CD14-positive monocyte (primary cell): ENCODE results near the gene TRAF3. TPM values are rescaled to one million over a fixed set of nuclear protein-coding genes. Genes with fewer than 3 reads are reported as not detected.
A peak's percentile ranks its signal among the peaks of the same experiment; 100 is the strongest.

Experiments
- DNase-seq, 3 donors: peaks; one replicate each; pipeline ENCODE4 v3.0.0-alpha.2; 2011 to 2022
- H2AFZ ChIP-seq: 2 replicates; pipeline ENCODE4 v1.6.0; 2012; ENCODE audit warnings: mild to moderate bottlenecking, low read depth, low read length, inconsistent platforms; ENCODE audit not compliant: insufficient read depth, poor library complexity, severe bottlenecking
- H3K27ac ChIP-seq, 2 donors: 1 replicate in 1 of 2; 2 replicates in 1 of 2; pipeline ENCODE4 v1.5.1; 2012 to 2013; ENCODE audit warnings: low read length in 2 of 2, control low read depth in 1 of 2, inconsistent platforms in 1 of 2, low read depth in 1 of 2, mild to moderate bottlenecking in 1 of 2
- H3K27me3 ChIP-seq, 2 donors: one replicate each; pipeline versions ENCODE4 v1.6.0 to v1.6.1; 2011 to 2013; ENCODE audit warnings: low read length in 2 of 2; ENCODE audit not compliant: control insufficient read depth in 2 of 2, insufficient read depth in 2 of 2
- H3K36me3 ChIP-seq, 2 donors: replicated peaks in 1 of 2; 1 replicate in 1 of 2; 2 replicates in 1 of 2; pipeline versions ENCODE4 v1.5.1 to v1.6.1; 2012 to 2013; ENCODE audit warnings: low read length in 2 of 2, control low read depth in 1 of 2, inconsistent platforms in 1 of 2, mild to moderate bottlenecking in 1 of 2; ENCODE audit not compliant: insufficient read depth in 2 of 2, control insufficient read depth in 1 of 2
- H3K4me1 ChIP-seq, 2 donors: 1 replicate in 1 of 2; 2 replicates in 1 of 2; pipeline versions ENCODE4 v1.5.1 to v1.6.1; 2012 to 2013; ENCODE audit warnings: low read length in 2 of 2, control low read depth in 1 of 2, inconsistent platforms in 1 of 2, mild to moderate bottlenecking in 1 of 2, moderate library complexity in 1 of 2; ENCODE audit not compliant: insufficient read depth in 2 of 2, control insufficient read depth in 1 of 2
- H3K4me2 ChIP-seq: replicated peaks from 2 replicates; pipeline ENCODE3; 2012; ENCODE audit warnings: low read length, moderate library complexity, mild to moderate bottlenecking; ENCODE audit not compliant: poor library complexity, severe bottlenecking; ENCODE audit errors: extremely low read depth
- H3K4me3 ChIP-seq, 3 experiments: fragments of 200-600 bp in 1 of 3; sonication (generic) in 1 of 3; replicated peaks in 1 of 3; 1 replicate in 2 of 3; 2 replicates in 1 of 3; pipeline ENCODE4 v1.5.1; 2011 to 2013; ENCODE audit warnings: low read length in 3 of 3, mild to moderate bottlenecking in 3 of 3, control low read depth in 2 of 3, low read depth in 2 of 3, inconsistent platforms in 1 of 3, moderate library complexity in 1 of 3
- H3K79me2 ChIP-seq: 2 replicates; pipeline ENCODE4 v1.6.0; 2012; ENCODE audit warnings: mild to moderate bottlenecking, control low read depth, inconsistent platforms, low read length, moderate library complexity; ENCODE audit not compliant: insufficient read depth
- H3K9ac ChIP-seq: 2 replicates; pipeline ENCODE4 v1.6.0; 2017; ENCODE audit warnings: low read length, mild to moderate bottlenecking; ENCODE audit not compliant: insufficient read depth, poor library complexity, severe bottlenecking
- H3K9me3 ChIP-seq, 2 donors: replicated peaks in 1 of 2; 1 replicate in 1 of 2; 2 replicates in 1 of 2; pipeline versions ENCODE4 v1.5.1 to v1.6.1; 2012 to 2013; ENCODE audit warnings: low read length in 2 of 2, control low read depth in 1 of 2; ENCODE audit not compliant: control insufficient read depth in 1 of 2, insufficient read depth in 1 of 2
- H4K20me1 ChIP-seq: 2 replicates; pipeline ENCODE4 v1.6.0; 2012; ENCODE audit warnings: mild to moderate bottlenecking, low read length, control low read depth, moderate library complexity; ENCODE audit not compliant: insufficient read depth
- H3K27ac Mint-ChIP-seq, 7 donors: one replicate each; pipeline ENCODE4 v1.8.0; 2020; ENCODE audit warnings: mild to moderate bottlenecking in 7 of 7, mixed read lengths in 7 of 7, moderate library complexity in 6 of 7, inconsistent platforms in 2 of 7
- H3K27me3 Mint-ChIP-seq, 3 donors: one replicate each; pipeline ENCODE4 v1.8.0; 2021 to 2022; ENCODE audit warnings: low read depth in 3 of 3, mild to moderate bottlenecking in 3 of 3, mixed read lengths in 3 of 3, moderate library complexity in 3 of 3, inconsistent platforms in 1 of 3
- H3K36me3 Mint-ChIP-seq, 2 donors: one replicate each; pipeline ENCODE4 v1.8.0; 2020; ENCODE audit warnings: mixed read lengths in 2 of 2, inconsistent platforms in 1 of 2, mild to moderate bottlenecking in 1 of 2
- H3K4me1 Mint-ChIP-seq: one replicate; pipeline ENCODE4 v1.8.0; 2020; ENCODE audit warnings: mild to moderate bottlenecking, mixed read lengths
- H3K4me3 Mint-ChIP-seq, 2 donors: one replicate each; pipeline ENCODE4 v1.8.0; 2020; ENCODE audit warnings: mild to moderate bottlenecking in 2 of 2, mixed read lengths in 2 of 2, moderate library complexity in 1 of 2
- H3K9me3 Mint-ChIP-seq, 7 donors: one replicate each; pipeline ENCODE4 v1.8.0; 2020 to 2022; ENCODE audit warnings: mixed read lengths in 7 of 7, mild to moderate bottlenecking in 6 of 7, moderate library complexity in 6 of 7, inconsistent platforms in 2 of 7
- WGBS: methylation state at CpG from one replicate; pipeline ENCODE4 v1.1.5; 2013; ENCODE audit warnings: missing lambda C conversion rate; ENCODE audit not compliant: insufficient coverage; 5-methylcytosine and 5-hydroxymethylcytosine counted together
- intact Hi-C, 2 donors: fragments of 100-400 bp; cut with micrococcal nuclease; formaldehyde crosslinking; loops; one replicate each; pipeline versions ENCODE4 v1.15.0 to v1.15.1; 2023
- polyA plus RNA-seq, 3 donors: library from polyadenylated mRNA; depleted of rRNA in 1 of 3; unstranded in 2 of 3; stranded (reverse) in 1 of 3; fragments of 300-500 nt in 2 of 3; fragments of >200 nt in 1 of 3; fragmentation: Illumina TruSeq in 2 of 3; gene quantifications; 1 replicate in 2 of 3; 2 replicates in 1 of 3; pipeline ENCODE4 v1.2.3, GENCODE V29; 2012 to 2021
- TF ChIP-seq, protein P1 (sequence below): fragments of 200-600 bp; IDR thresholded peaks from one replicate; pipeline ENCODE4 v1.8.0; 2022; ENCODE audit warnings: antibody characterized with exemption, mild to moderate bottlenecking

TRAF3 gene
- polyA plus RNA-seq, 3 donors, result 12.0 to 37.6 (median 17.3) TPM

DNA sequence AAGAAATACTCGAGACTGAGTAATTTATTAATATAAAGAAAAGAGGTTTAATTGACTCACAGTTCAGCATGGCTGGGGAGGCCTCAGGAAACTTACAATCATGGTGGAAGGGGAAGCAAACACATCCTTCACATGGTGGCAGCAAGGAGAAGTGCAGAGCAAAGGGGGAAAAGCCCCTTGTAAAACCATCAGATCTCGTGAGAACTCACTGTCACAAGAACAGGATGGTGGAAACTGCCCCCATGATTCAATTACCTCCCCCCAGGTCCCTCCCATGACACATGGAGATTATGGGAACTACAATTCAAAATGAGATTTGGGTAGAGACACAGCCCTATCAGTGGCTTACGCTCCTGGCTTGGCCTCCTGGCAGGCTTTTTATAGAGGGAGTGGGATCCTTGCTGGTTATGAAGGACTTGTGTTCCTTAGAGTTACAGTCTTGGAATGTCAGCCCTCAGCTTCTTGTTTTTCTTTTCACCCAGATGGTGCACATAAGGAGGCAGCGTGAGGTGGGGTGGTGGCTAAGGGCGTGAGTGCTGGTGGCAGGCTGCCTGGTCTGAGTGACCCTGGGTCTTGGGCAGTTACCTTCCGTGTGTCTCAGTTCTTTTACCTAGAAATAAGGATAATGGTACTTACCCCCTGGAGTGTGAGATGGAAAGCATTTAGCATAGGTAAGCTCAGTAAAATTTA is 25.7 kb downstream of the TRAF3 start:
- Histone ChIP-seq H3K4me3 (no peak overlapping the region), H3K4me1 (peaks cover 0 to 7% of the 10 kb centered on the region in 2 donors), H4K20me1 (peaks cover 99% of the 10 kb centered on the region), H3K27me3 (no peaks in the 10 kb centered on the region), H3K9ac (no peak overlapping the region), H3K4me2 (no peak overlapping the region), H3K36me3 (peaks cover 11 to 25% of the 10 kb centered on the region in 2 donors), H2AFZ (no peak overlapping the region), H3K79me2 (peaks cover 87% of the 10 kb centered on the region), H3K9me3 (no peaks in the 10 kb centered on the region), H3K27ac (no peak overlapping the region)
- Mint-ChIP-seq H3K4me3 (no peak overlapping the region), H3K36me3 (peaks cover 15 to 20% of the 10 kb centered on the region in 2 donors), H3K4me1 (peaks cover 35% of the 10 kb centered on the region), H3K9me3 (no peaks in the 10 kb centered on the region), H3K27ac (peak overlapping the region in 3 of 7 donors; percentile 26 to 48 (median 46)), H3K27me3 (peaks cover 0 to 3% (median 0%) of the 10 kb centered on the region in 3 donors)
- WGBS, result 88% methylated on average over 3 of the region's 6 CpGs
- DNase-seq, result peak in 1 of 3 donors; percentile 63
- TF ChIP-seq, protein P1, sequence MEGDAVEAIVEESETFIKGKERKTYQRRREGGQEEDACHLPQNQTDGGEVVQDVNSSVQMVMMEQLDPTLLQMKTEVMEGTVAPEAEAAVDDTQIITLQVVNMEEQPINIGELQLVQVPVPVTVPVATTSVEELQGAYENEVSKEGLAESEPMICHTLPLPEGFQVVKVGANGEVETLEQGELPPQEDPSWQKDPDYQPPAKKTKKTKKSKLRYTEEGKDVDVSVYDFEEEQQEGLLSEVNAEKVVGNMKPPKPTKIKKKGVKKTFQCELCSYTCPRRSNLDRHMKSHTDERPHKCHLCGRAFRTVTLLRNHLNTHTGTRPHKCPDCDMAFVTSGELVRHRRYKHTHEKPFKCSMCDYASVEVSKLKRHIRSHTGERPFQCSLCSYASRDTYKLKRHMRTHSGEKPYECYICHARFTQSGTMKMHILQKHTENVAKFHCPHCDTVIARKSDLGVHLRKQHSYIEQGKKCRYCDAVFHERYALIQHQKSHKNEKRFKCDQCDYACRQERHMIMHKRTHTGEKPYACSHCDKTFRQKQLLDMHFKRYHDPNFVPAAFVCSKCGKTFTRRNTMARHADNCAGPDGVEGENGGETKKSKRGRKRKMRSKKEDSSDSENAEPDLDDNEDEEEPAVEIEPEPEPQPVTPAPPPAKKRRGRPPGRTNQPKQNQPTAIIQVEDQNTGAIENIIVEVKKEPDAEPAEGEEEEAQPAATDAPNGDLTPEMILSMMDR, result no peak
- intact Hi-C loops, result no loop called here

DNA sequence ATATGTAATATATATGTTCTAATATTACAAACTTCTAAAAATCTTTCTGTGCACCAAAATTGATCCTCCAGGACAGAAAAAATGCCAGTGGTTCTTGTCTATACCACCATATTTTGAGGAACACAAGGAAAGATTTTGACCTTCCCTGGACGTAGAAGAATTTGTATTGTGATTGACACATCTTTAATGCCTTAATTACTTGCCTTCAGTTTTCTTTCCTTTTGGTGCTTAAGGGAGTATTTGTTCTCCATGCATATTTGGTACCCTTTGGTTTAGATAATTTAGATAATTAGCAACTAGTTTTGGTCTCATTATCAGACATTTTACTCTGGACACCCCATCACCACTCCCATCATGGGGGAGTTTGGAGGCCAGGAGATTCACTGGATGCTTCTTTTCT is 27.6 kb downstream of the TRAF3 start:
- no peak for DNase-seq
- WGBS, result no CpG with 5 or more reads among the region's 1 CpG
- no peak overlapping the region for H3K9ac ChIP-seq
- peak overlapping the region in 2 of 7 donors; percentile 2 to 4 for H3K27ac Mint-ChIP-seq
- intact Hi-C loops, result loop anchor here in 1 of 2 donors (5.0 kb wide), 1 partner anchor 33 kb away; no protein-coding TSS in a partner anchor
- peaks cover 78% of the 10 kb centered on the region for H3K79me2 ChIP-seq
- H3K4me2 ChIP-seq, result no peak overlapping the region
- H3K4me1 ChIP-seq, result peaks cover 0 to 7% of the 10 kb centered on the region in 2 donors
- no peaks in the 10 kb centered on the region for H3K27me3 Mint-ChIP-seq
- no peak overlapping the region for H3K4me3 Mint-ChIP-seq
- no peaks in the 10 kb centered on the region for H3K27me3 ChIP-seq
- no peak overlapping the region for H2AFZ ChIP-seq
- no peak overlapping the region for H3K27ac ChIP-seq
- no peaks in the 10 kb centered on the region for H3K9me3 Mint-ChIP-seq
- H3K36me3 Mint-ChIP-seq, result peaks cover 15 to 20% of the 10 kb centered on the region in 2 donors
- peaks cover 26% of the 10 kb centered on the region for H3K4me1 Mint-ChIP-seq
- no peak overlapping the region for H3K4me3 ChIP-seq
- no peaks in the 10 kb centered on the region for H3K9me3 ChIP-seq
- H4K20me1 ChIP-seq, result peaks cover 99% of the 10 kb centered on the region
- H3K36me3 ChIP-seq, result peaks cover 11 to 22% of the 10 kb centered on the region in 2 donors
- TF ChIP-seq, protein P1, result no peak
